ENCODE measurements around the gene PSME3.
A peak's percentile ranks its signal among the peaks of the same experiment; 100 is the strongest.

Gene PSME3

GRCh38 chr17:42832934-42833766, at the start of gene PSME3:
PSME3 (plus strand) TSS chr17:42833397; CDS start chr17:42833632, 235 bp downstream.
- peak; percentile 97 for DNase-seq

GRCh38 chr17:42783791-42784138, 49.4 kb upstream of the PSME3 start:
- no peak for DNase-seq

- no peak for DNase-seq
Observed at GRCh38 chr17:42784409-42784808, 48.8 kb upstream of the PSME3 start.

- DNase-seq: no peak
Observed at GRCh38 chr17:42784811-42785592, 48.2 kb upstream of the PSME3 start.

GRCh38 chr17:42787266-42787665, 45.9 kb upstream of the PSME3 start:
- DNase-seq: no peak

GRCh38 chr17:42791948-42792347, 41.2 kb upstream of the PSME3 start:
- DNase-seq: no peak

- DNase-seq: no peak
Observed at GRCh38 chr17:42792545-42792944, 40.7 kb upstream of the PSME3 start.

- no peak for DNase-seq
Observed at GRCh38 chr17:42795061-42795460, 38.1 kb upstream of the PSME3 start.

- DNase-seq: no peak
Observed at GRCh38 chr17:42795465-42795864, 37.7 kb upstream of the PSME3 start.

- DNase-seq: no peak
Observed at GRCh38 chr17:42796066-42796758, 37.0 kb upstream of the PSME3 start.

- DNase-seq: no peak
Observed at GRCh38 chr17:42797067-42798007, 35.9 kb upstream of the PSME3 start.

GRCh38 chr17:42798011-42798382, 35.2 kb upstream of the PSME3 start:
- DNase-seq: no peak

- DNase-seq: peak; percentile 92
Observed at GRCh38 chr17:42798383-42799380, 34.5 kb upstream of the PSME3 start, which contains the start of the genes CNTD1 and COA3. CNTD1 (plus strand) TSS chr17:42798861; CDS start chr17:42799068, 207 bp downstream. COA3 (minus strand) TSS chr17:42798704; CDS start chr17:42798681, 23 bp downstream.

- no peak for DNase-seq
Observed at GRCh38 chr17:42803074-42803883, 29.9 kb upstream of the PSME3 start.

GRCh38 chr17:42804918-42805367, 28.3 kb upstream of the PSME3 start:
- DNase-seq: peak; percentile 95

- DNase-seq: no peak
Observed at GRCh38 chr17:42806249-42806648, 26.9 kb upstream of the PSME3 start.

- DNase-seq: no peak
Observed at GRCh38 chr17:42809250-42809649, 23.9 kb upstream of the PSME3 start.

GRCh38 chr17:42814633-42815399, 18.4 kb upstream of the PSME3 start:
- DNase-seq: no peak

- no peak for DNase-seq
Observed at GRCh38 chr17:42817866-42818265, 15.3 kb upstream of the PSME3 start.
